Keratinocyte (primary cell): ENCODE data around the gene IFNE. TPM values are rescaled to one million over a fixed set of nuclear protein-coding genes. Genes with fewer than 3 reads are reported as not detected.

Experiments used
- DNase-seq: peaks from one replicate; pipeline ENCODE4 v3.0.0-alpha.2; 2011; ENCODE audit warnings: low read depth, missing footprints, low spot score
- FAIRE-seq: peaks from 2 replicates; lab custom pipeline; 2011; peaks lifted over from hg19 to GRCh38; lab: Jason Lieb, UNC
- H2AFZ ChIP-seq: 2 replicates; pipeline ENCODE4 v1.6.0; 2012; ENCODE audit warnings: low read length, control low read depth, inconsistent platforms; ENCODE audit not compliant: control insufficient read depth
- H3K27ac ChIP-seq: 2 replicates; pipeline ENCODE4 v1.5.1; 2011; ENCODE audit warnings: low read length; ENCODE audit not compliant: control insufficient read depth, insufficient read depth
- H3K27me3 ChIP-seq: 3 replicates; pipeline ENCODE4 v1.6.0; 2011; ENCODE audit warnings: low read length; ENCODE audit not compliant: control insufficient read depth, insufficient read depth; ENCODE audit errors: extremely low read depth
- H3K36me3 ChIP-seq, 2 experiments: 2 replicates in 1 of 2; 3 replicates in 1 of 2; pipeline ENCODE4 v1.5.1; 2011; ENCODE audit warnings: low read length in 2 of 2, mild to moderate bottlenecking in 1 of 2; ENCODE audit not compliant: control insufficient read depth in 2 of 2, insufficient read depth in 2 of 2; ENCODE audit errors: extremely low read depth in 1 of 2
- H3K4me1 ChIP-seq: 3 replicates; pipeline ENCODE4 v1.5.1; 2011; ENCODE audit warnings: low read length; ENCODE audit not compliant: control insufficient read depth, insufficient read depth; ENCODE audit errors: extremely low read depth
- H3K4me2 ChIP-seq: 3 replicates; pipeline ENCODE4 v1.6.0; 2011; ENCODE audit warnings: low read depth, low read length; ENCODE audit not compliant: control insufficient read depth, insufficient read depth; ENCODE audit errors: extremely low read depth
- H3K4me3 ChIP-seq, 3 experiments: fragments of 200-600 bp in 1 of 3; sonication (generic) in 1 of 3; 2 replicates in 2 of 3; 3 replicates in 1 of 3; pipeline ENCODE4 v1.5.1; 2011 to 2016; ENCODE audit warnings: low read length in 3 of 3, mild to moderate bottlenecking in 3 of 3, control low read depth in 2 of 3, inconsistent platforms in 1 of 3, low read depth in 1 of 3, mixed read lengths in 1 of 3, mixed run types in 1 of 3, moderate library complexity in 1 of 3; ENCODE audit not compliant: control insufficient read depth in 2 of 3, insufficient read depth in 2 of 3; ENCODE audit errors: extremely low read depth in 1 of 3
- H3K79me2 ChIP-seq: 2 replicates; pipeline ENCODE4 v1.6.0; 2012; ENCODE audit warnings: low read length; ENCODE audit not compliant: control insufficient read depth, insufficient read depth
- H3K9ac ChIP-seq: 3 replicates; pipeline ENCODE4 v1.6.0; 2011; ENCODE audit warnings: low read length; ENCODE audit not compliant: control insufficient read depth, insufficient read depth; ENCODE audit errors: extremely low read depth
- H3K9me1 ChIP-seq: 3 replicates; pipeline ENCODE4 v1.6.0; 2011; ENCODE audit warnings: low read length; ENCODE audit not compliant: control insufficient read depth, insufficient read depth; ENCODE audit errors: extremely low read depth
- H3K9me3 ChIP-seq: 2 replicates; pipeline ENCODE4 v1.5.1; 2012; ENCODE audit warnings: low read depth, low read length; ENCODE audit not compliant: control insufficient read depth
- H4K20me1 ChIP-seq: 3 replicates; pipeline ENCODE4 v1.6.0; 2011; ENCODE audit warnings: low read length; ENCODE audit not compliant: control insufficient read depth, insufficient read depth; ENCODE audit errors: extremely low read depth
- EZH2 ChIP-seq: IDR thresholded peaks from one replicate; pipeline ENCODE4 v1.6.1; 2012; ENCODE audit warnings: inconsistent platforms, mild to moderate bottlenecking, low read length, moderate library complexity
- dilution Hi-C: fragments of 300-500 bp; cut with MboI; formaldehyde crosslinking; loops from one replicate; pipeline ENCODE4 v1.7.0; 2020; ENCODE audit warnings: low sequenced_read_pairs; ENCODE audit not compliant: extremely low pct_ligation_motif_present
- polyA plus RNA-seq, 5 experiments: library from polyadenylated mRNA; depleted of rRNA in 3 of 5; stranded (reverse) in 3 of 5; stranded (forward) in 1 of 5; unstranded in 1 of 5; fragments of >200 nt; gene quantifications; 1 replicate in 1 of 5; 2 replicates in 3 of 5; 3 replicates in 1 of 5; pipeline versions ENCODE4 v1.2.1 to v1.2.3, GENCODE V29; 2011 to 2012; ENCODE audit warnings: missing spikeins in 2 of 5, low read depth in 1 of 5, low replicate concordance in 1 of 5
- TF ChIP-seq, protein P1 (sequence below), 3 experiments: IDR thresholded peaks in 1 of 3; conservative IDR thresholded peaks in 1 of 3; optimal IDR thresholded peaks in 1 of 3; 2 replicates in 2 of 3; 3 replicates in 1 of 3; pipeline versions ENCODE3 to v1.5.1; 2011; ENCODE audit warnings: low read length in 3 of 3, mild to moderate bottlenecking in 3 of 3, moderate library complexity in 2 of 3, control low read depth in 1 of 3, inconsistent platforms in 1 of 3; ENCODE audit not compliant: insufficient read depth in 2 of 3; ENCODE audit errors: extremely low read depth in 1 of 3

IFNE gene
- polyA plus RNA-seq, 1 donor (not counting 4 experiments of a cell fraction or from before 2014, with no cell fraction given), result 3.9 TPM

GRCh38 chr9:21502586-21502985 is 20.5 kb upstream of the IFNE start:
- H3K79me2 ChIP-seq, result peaks cover 7% of the 10 kb centered on the region
- no peaks in the 10 kb centered on the region for H3K27me3 ChIP-seq
- no peak for FAIRE-seq

GRCh38 chr9:21499912-21500311 is 17.8 kb upstream of the IFNE start:
- no peak overlapping the region for H3K4me2 ChIP-seq
- H3K79me2 ChIP-seq, result peaks cover 4% of the 10 kb centered on the region
- FAIRE-seq, result no peak
- H3K9ac ChIP-seq, result no peak overlapping the region
- TF ChIP-seq, protein P1, sequence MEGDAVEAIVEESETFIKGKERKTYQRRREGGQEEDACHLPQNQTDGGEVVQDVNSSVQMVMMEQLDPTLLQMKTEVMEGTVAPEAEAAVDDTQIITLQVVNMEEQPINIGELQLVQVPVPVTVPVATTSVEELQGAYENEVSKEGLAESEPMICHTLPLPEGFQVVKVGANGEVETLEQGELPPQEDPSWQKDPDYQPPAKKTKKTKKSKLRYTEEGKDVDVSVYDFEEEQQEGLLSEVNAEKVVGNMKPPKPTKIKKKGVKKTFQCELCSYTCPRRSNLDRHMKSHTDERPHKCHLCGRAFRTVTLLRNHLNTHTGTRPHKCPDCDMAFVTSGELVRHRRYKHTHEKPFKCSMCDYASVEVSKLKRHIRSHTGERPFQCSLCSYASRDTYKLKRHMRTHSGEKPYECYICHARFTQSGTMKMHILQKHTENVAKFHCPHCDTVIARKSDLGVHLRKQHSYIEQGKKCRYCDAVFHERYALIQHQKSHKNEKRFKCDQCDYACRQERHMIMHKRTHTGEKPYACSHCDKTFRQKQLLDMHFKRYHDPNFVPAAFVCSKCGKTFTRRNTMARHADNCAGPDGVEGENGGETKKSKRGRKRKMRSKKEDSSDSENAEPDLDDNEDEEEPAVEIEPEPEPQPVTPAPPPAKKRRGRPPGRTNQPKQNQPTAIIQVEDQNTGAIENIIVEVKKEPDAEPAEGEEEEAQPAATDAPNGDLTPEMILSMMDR (optimal IDR thresholded peaks at IDR 0.05 in 1 of 3, IDR thresholded peaks at IDR 0.05 in 1 of 3, conservative IDR thresholded peaks at IDR 0.05 in 1 of 3; ENCODE audit: extremely low read depth in 1 of 3, insufficient read depth in 2 of 3, low read length in 3 of 3), result no peak
- TF ChIP-seq EZH2, result no peak
- H4K20me1 ChIP-seq, result peaks cover 8% of the 10 kb centered on the region
- no peak overlapping the region for H2AFZ ChIP-seq
- H3K9me1 ChIP-seq, result peaks cover 4% of the 10 kb centered on the region
- no peaks in the 10 kb centered on the region for H3K9me3 ChIP-seq
- no peak overlapping the region for H3K27ac ChIP-seq
- peaks cover 3% of the 10 kb centered on the region for H3K4me1 ChIP-seq
- H3K27me3 ChIP-seq, result no peaks in the 10 kb centered on the region
- DNase-seq, result no peak
- dilution Hi-C loops, result no loop called here
- no peaks in the 10 kb centered on the region for H3K36me3 ChIP-seq
- no peak overlapping the region for H3K4me3 ChIP-seq

More at GRCh38 chr9:21502586-21502985, 20.5 kb upstream of the IFNE start:
- H3K4me3 ChIP-seq, result no peak overlapping the region
- no peaks in the 10 kb centered on the region for H3K36me3 ChIP-seq
- dilution Hi-C loops, result no loop called here
- no peaks in the 10 kb centered on the region for H3K9me3 ChIP-seq
- peaks cover 16% of the 10 kb centered on the region for H4K20me1 ChIP-seq
- no peak for DNase-seq
- peaks cover 6% of the 10 kb centered on the region for H3K9me1 ChIP-seq
- H3K27ac ChIP-seq, result no peak overlapping the region
- H2AFZ ChIP-seq, result no peak overlapping the region
- H3K4me1 ChIP-seq, result peaks cover 29% of the 10 kb centered on the region
- no peak overlapping the region for H3K9ac ChIP-seq
- no peak overlapping the region for H3K4me2 ChIP-seq
- no peak for TF ChIP-seq EZH2
- TF ChIP-seq, protein P1 (optimal IDR thresholded peaks at IDR 0.05 in 1 of 3, IDR thresholded peaks at IDR 0.05 in 1 of 3, conservative IDR thresholded peaks at IDR 0.05 in 1 of 3; ENCODE audit: extremely low read depth in 1 of 3, insufficient read depth in 2 of 3, low read length in 3 of 3), result no peak
